HepG2 (cell line): ENCODE results near the gene RAPSN. TPM values are rescaled to one million over a fixed set of nuclear protein-coding genes. Genes with fewer than 3 reads are reported as not detected.

Experiments used
- ARID3A ChIP-seq: IDR thresholded peaks from 2 replicates; pipeline ENCODE4 v1.6.1; 2012; ENCODE audit warnings: low read depth, low read length, improper control_type of control experiment
- ATRX ChIP-seq: sonication (generic); formaldehyde crosslinking; IDR thresholded peaks from 2 replicates; pipeline ENCODE4 v1.4.0; 2020; ENCODE audit warnings: missing genetic modification reagents, borderline replicate concordance
- CCAR2 ChIP-seq: fragments of 200-400 bp; formaldehyde crosslinking; optimal IDR thresholded peaks from 2 replicates; pipeline ENCODE3; 2018; ENCODE audit warnings: low read depth, mild to moderate bottlenecking, low read length, moderate library complexity
- CREM ChIP-seq, 2 experiments: sonication (generic) in 1 of 2; formaldehyde crosslinking in 1 of 2; IDR thresholded peaks; 2 replicates each; pipeline versions ENCODE4 v1.4.0 to v1.6.1; 2016 to 2020; ENCODE audit warnings: antibody characterized with exemption in 1 of 2, mild to moderate bottlenecking in 1 of 2, missing genetic modification reagents in 1 of 2
- FOXA3 ChIP-seq: IDR thresholded peaks from 2 replicates; pipeline ENCODE4 v1.6.1; 2016; ENCODE audit warnings: missing genetic modification reagents, missing compliant biosample characterization
- IKZF1 ChIP-seq: fragments of 450-650 bp; IDR thresholded peaks from 2 replicates; pipeline ENCODE4 v1.7.1; 2016
- NR2C2 ChIP-seq: sonication (generic); formaldehyde crosslinking; IDR thresholded peaks from 2 replicates; pipeline ENCODE4 v1.4.0; 2020; ENCODE audit warnings: missing genetic modification reagents, mild to moderate bottlenecking, moderate library complexity, borderline replicate concordance
- SMAD3 ChIP-seq: sonication (generic); formaldehyde crosslinking; IDR thresholded peaks from 2 replicates; pipeline ENCODE4 v1.4.0; 2020; ENCODE audit warnings: missing genetic modification reagents
- SNRNP70 ChIP-seq: fragments of 200-400 bp; formaldehyde crosslinking; IDR thresholded peaks from 2 replicates; pipeline ENCODE4 v1.6.1; 2017; ENCODE audit warnings: mild to moderate bottlenecking, low read depth, low read length, moderate library complexity
- TEAD2 ChIP-seq: sonication (generic); formaldehyde crosslinking; IDR thresholded peaks from 2 replicates; pipeline ENCODE4 v1.9.0; 2021; ENCODE audit warnings: missing genetic modification reagents
- U2AF2 ChIP-seq: fragments of 200-400 bp; formaldehyde crosslinking; IDR thresholded peaks from 2 replicates; pipeline ENCODE4 v1.6.1; 2017; ENCODE audit warnings: low read depth, mild to moderate bottlenecking, low read length
- ZBTB2 ChIP-seq: sonication (generic); formaldehyde crosslinking; IDR thresholded peaks from 2 replicates; pipeline ENCODE4 v1.8.0; 2022; ENCODE audit warnings: low read depth, missing genetic modification reagents
- ZBTB3 ChIP-seq: sonication (generic); formaldehyde crosslinking; IDR thresholded peaks from 2 replicates; pipeline ENCODE4 v1.4.0; 2020; ENCODE audit warnings: low read depth, mild to moderate bottlenecking, moderate library complexity, missing genetic modification reagents, borderline replicate concordance
- ZFP37 ChIP-seq: sonication (generic); formaldehyde crosslinking; IDR thresholded peaks from 2 replicates; pipeline ENCODE4 v1.4.0; 2020; ENCODE audit warnings: missing genetic modification reagents, borderline replicate concordance
- ZFX ChIP-seq: sonication (generic); formaldehyde crosslinking; IDR thresholded peaks from 2 replicates; pipeline ENCODE4 v1.4.0; 2020; ENCODE audit warnings: mild to moderate bottlenecking, low read depth, missing genetic modification reagents, moderate library complexity
- ZNF10 ChIP-seq: sonication (generic); formaldehyde crosslinking; IDR thresholded peaks from 2 replicates; pipeline ENCODE4 v1.4.0; 2020; ENCODE audit warnings: mild to moderate bottlenecking, low read depth, missing genetic modification reagents, borderline replicate concordance
- ZNF546 ChIP-seq: sonication (generic); formaldehyde crosslinking; conservative IDR thresholded peaks from 2 replicates; pipeline ENCODE4 v1.8.1; 2023; ENCODE audit warnings: mild to moderate bottlenecking, missing genetic modification reagents
- ZNF646 ChIP-seq: sonication (generic); formaldehyde crosslinking; IDR thresholded peaks from 2 replicates; pipeline ENCODE4 v1.9.0; 2021; ENCODE audit warnings: mild to moderate bottlenecking, missing genetic modification reagents
- ZNF737 ChIP-seq: sonication (generic); formaldehyde crosslinking; IDR thresholded peaks from 2 replicates; pipeline ENCODE4 v1.5.0; 2020; ENCODE audit warnings: missing genetic modification reagents, mild to moderate bottlenecking, borderline replicate concordance
- ZSCAN30 ChIP-seq: sonication (generic); formaldehyde crosslinking; IDR thresholded peaks from 2 replicates; pipeline ENCODE4 v1.5.0; 2020; ENCODE audit warnings: mild to moderate bottlenecking, missing genetic modification reagents
- polyA plus RNA-seq, 8 experiments: library from polyadenylated mRNA; depleted of rRNA in 3 of 8; stranded (reverse) in 7 of 8; unstranded in 1 of 8; fragments of >200 nt; fragmentation: Illumina TruSeq in 4 of 8; extraction: Trizol in 4 of 8; gene quantifications; 2 replicates each; pipeline versions ENCODE4 v1.2.1 to v1.2.3, GENCODE V29; 2011 to 2016; ENCODE audit warnings: low read depth in 4 of 8, missing spikeins in 1 of 8, mixed read lengths in 1 of 8; ENCODE audit not compliant: insufficient read depth in 1 of 8
- total RNA-seq, 5 experiments: library from RNA; depleted of rRNA; stranded (reverse); fragments of >200 nt; fragmentation: Illumina TruSeq; extraction: Trizol; gene quantifications; 2 replicates each; pipeline ENCODE4 v1.2.3, GENCODE V29; 2016; ENCODE audit warnings: low read depth in 1 of 5

RAPSN gene
- total and polyA plus RNA-seq, 2 of the 13 experiments (the other 11 are each of a cell fraction or from before 2014, with no cell fraction given): 0.15 to 1.2 TPM

- TF ChIP-seq CREM (IDR thresholded peaks at IDR 0.05): no peak
- TF ChIP-seq CREM (CRISPR knock-in tag; IDR thresholded peaks at IDR 0.05): peak; percentile 70
- TF ChIP-seq ZBTB3 (CRISPR knock-in tag): 0 out of 2 replicates have a peak, but pooled peaks have one; percentile 66
- TF ChIP-seq SNRNP70: no peak
- TF ChIP-seq ARID3A: no peak; the same call in 1 of the 2 replicates
- peak; percentile 100 for TF ChIP-seq ZBTB2 (CRISPR knock-in tag)
- no peak for TF ChIP-seq IKZF1
- TF ChIP-seq SMAD3 (CRISPR knock-in tag): no peak; the same call in 1 of the 2 replicates
- TF ChIP-seq ZNF546 (CRISPR knock-in tag): no peak
- TF ChIP-seq ZFP37 (CRISPR knock-in tag): 0 out of 2 replicates have a peak, but pooled peaks have one; percentile 44
- peak; percentile 67 for TF ChIP-seq NR2C2 (CRISPR knock-in tag)
- no peak for TF ChIP-seq TEAD2 (CRISPR knock-in tag)
- TF ChIP-seq ZSCAN30: no peak
- TF ChIP-seq FOXA3: peak; percentile 61
- no peak for TF ChIP-seq U2AF2
- no peak for TF ChIP-seq CCAR2
- no peak for TF ChIP-seq ZNF737 (CRISPR knock-in tag)
- no peak for TF ChIP-seq ATRX
- TF ChIP-seq ZFX (CRISPR knock-in tag): peak; percentile 86
- TF ChIP-seq ZNF10 (CRISPR knock-in tag): 0 out of 2 replicates have a peak, but pooled peaks have one; percentile 60
- no peak for TF ChIP-seq ZNF646 (CRISPR knock-in tag)
These were observed 41.0 kb downstream of the RAPSN start, which contains the start of gene SLC39A13 (continued) for GRCh38 chr11:47407746-47408590.
